Pons (tissue), 1 donor: Measurements from ENCODE around the gene FNDC8.
"Not testable (repeated sequence)": the region's sequence is repeated elsewhere in the genome, so short reads cannot be mapped to it uniquely, and the experiment has no call there.

Experiments
- DNase-seq: peaks from one replicate; pipeline ENCODE4 v3.0.0-alpha.2; 2016; ENCODE audit warnings: low spot score

The FNDC8 gene

DNA sequence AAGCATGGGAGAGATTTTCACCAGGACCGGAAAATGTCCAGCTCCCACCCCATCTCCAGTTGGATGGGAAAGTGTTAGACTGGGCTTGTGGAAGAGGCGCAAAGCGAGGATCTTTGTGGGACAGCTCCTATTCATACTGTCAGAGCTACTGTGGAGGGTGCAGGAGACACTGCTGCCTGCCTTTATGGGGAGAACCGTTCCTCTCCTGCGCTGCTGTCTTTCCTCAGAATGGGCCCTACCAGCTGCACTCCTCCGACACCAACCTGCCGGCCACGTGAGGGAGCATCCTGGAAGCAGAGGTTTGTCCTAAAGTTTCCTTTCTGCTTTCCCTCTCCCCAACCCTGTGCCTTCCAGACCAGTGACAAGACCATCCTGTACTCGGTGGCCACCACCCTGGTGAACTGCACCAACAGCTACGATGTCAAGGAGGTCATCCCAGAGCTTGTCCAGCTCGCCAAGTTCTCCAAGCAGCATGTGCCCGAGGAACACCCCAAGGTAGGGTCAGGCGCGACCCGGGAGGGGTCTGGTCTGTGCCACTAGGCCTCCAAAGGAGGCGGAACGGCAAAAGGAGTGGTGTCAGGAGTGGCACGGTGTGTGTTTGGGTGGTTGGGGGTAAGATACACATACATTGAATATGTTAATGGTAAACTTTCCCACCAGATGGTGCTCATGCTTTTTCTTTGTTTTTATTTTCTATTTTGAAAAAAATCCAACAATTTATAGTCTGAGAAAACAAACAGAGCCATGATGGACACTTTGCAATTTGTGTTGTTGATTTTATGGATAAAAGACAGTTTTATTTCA, 49.8 kb downstream of the FNDC8 start:
- DNase-seq = no peak

DNA sequence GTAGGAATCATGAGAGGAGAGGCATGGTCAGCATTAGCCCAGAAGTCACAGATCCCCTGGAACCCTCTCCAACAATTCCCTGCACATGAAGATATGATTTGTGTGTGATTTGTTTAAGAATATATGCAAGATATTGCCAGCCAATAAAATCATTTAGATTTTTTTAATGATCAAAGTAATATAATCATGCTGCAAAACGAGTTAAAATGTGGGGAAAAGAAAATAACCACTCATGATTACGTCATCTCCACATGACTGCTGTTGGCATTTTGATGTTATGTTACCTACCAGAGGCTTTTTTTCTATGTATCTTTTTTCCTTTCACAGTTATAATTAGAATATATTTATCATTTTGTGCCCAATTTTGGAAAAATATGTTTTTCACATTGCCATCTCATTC, 50.4 kb downstream of the FNDC8 start:
- DNase-seq = no peak

DNA sequence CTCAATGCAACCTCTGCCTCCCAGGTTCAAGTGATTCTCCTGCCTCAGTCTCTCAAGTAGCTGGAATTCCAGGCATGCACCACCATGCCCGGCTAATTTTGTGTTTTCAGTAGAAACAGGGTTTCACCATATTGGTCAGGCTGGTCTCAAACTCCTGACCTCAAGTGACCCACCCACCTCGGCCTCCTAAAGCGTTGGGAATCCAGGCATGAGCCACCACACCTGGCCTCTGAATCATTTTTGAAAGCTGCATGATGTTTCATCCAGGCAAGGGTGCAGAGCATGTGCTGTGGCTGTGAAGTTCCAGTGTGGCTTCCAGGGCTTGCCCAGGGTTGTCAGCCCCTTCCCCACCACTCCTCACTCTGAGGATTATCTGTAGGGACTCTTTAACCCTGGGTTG, 50.9 kb downstream of the FNDC8 start:
- DNase-seq = not testable (repeated sequence)

DNA sequence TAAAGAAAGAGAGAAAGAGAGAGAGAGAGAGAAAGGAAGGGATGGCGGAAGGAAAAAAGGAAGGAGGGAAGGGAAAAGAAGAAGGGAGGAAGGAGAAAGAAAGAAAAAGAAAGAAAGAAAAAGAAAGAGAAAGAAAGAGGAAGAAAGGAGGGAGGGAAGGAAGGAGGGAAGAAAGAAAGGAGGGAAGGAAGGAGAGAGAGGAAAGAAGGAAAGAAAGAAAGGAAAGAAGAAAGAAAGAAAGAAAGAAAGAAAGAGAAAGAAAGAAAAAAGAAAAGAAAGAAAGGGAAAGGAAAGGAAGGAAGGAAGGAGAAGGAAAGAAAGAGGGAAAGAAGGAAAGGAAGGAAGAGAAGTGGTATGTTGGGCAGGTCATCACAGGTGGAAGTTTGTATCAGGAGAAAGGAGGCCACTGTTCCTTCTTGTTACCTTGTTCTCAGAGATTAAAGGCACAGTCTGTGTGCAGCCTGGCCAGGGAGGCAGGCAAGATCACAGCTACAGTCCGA, 53.5 kb downstream of the FNDC8 start:
- DNase-seq = no peak

DNA sequence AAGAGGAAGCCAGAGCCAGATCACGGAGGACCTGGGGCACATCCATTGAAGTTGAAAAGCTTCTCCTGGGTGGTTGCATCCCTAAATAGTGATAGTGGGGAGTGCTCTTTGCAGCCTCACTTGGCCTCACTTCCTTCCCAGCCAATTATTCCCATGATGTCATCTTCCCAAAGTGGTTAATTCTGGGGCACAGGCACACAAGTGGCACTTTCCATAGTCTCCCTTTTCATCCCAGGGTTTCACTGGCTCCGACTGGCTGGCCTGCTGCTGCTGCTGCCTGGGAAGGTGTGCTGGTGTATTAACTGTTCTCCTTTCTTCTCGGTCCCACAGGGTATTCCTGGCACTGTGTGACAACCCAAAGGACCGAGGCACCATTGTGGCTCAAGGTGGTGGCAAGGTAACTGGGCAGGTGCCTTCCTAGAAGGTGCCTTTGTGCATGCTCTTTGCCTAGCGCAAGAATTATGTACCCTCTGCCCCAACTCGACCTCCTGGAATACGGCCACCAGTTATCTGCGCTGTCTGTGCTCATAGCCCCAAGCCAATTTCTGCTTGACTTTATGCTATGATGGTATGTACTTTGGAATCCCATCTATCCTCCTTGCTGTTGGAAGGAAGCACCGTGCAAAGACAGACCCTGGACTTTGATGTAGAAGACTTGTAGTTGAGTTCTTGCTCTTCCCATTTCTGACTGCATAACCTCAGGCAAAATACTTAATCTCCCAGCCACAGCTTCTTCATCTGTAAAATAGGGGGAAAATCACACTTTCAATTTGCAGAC, 54.4 kb downstream of the FNDC8 start:
- no peak for DNase-seq

DNA sequence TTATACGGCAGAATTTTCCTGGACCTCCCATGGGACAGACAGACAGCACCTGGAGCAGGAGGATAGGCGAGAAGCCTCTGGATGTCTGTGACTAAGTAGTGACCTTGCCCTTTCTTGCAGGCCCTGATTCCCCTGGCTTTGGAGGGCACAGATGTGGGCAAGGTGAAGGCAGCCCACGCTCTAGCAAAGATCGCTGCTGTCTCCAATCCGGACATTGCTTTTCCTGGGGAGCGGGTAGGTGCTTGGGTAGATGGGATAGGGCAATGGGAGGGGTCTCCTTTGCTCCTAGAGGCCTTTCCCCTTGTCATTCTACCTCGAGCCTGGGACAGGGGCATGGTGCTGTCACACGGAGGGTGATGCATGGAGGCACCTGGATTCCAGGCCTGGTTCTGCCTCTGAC, 55.5 kb downstream of the FNDC8 start:
- no peak for DNase-seq

DNA sequence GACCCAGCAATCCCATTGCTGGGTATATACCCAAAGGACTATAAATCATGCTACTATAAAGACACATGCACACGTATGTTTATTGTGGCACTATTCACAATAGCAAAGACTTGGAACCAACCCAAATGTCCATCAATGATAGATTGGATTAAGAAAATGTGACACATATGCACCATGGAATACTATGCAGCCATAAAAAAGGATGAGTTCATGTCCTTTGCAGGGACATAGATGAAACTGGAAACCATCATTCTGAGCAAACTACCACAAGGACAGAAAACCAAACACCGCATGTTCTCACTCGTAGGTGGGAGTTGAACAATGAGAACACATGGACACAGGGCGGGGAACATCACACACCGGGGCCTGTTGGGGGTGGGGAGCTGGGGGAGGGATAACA, 58.0 kb downstream of the FNDC8 start:
- DNase-seq = not testable (repeated sequence)
